Fibroblast of villous mesenchyme (primary cell): Measurements from ENCODE around the gene RSPH1. TPM values are rescaled to one million over a fixed set of nuclear protein-coding genes. Genes with fewer than 3 reads are reported as not detected.

ENCODE experiments used
- DNase-seq: peaks from one replicate; pipeline ENCODE4 v3.0.0-alpha.2; 2010; ENCODE audit warnings: low read depth
- H3K4me3 ChIP-seq: 2 replicates; pipeline ENCODE4 v1.5.1; 2011; ENCODE audit warnings: low read depth, mild to moderate bottlenecking, low read length
- total RNA-seq: library from RNA; depleted of rRNA; stranded (reverse); fragments of >200 nt; gene quantifications from 2 replicates; pipeline ENCODE4 v1.2.3, GENCODE V29; 2012
- TF ChIP-seq, protein P1 (sequence below): IDR thresholded peaks from 2 replicates; pipeline ENCODE4 v1.5.1; 2012; ENCODE audit warnings: low read depth, mild to moderate bottlenecking, low read length; ENCODE audit not compliant: insufficient read depth

The RSPH1 gene
- total RNA-seq, 1 donor, result not detected

DNA sequence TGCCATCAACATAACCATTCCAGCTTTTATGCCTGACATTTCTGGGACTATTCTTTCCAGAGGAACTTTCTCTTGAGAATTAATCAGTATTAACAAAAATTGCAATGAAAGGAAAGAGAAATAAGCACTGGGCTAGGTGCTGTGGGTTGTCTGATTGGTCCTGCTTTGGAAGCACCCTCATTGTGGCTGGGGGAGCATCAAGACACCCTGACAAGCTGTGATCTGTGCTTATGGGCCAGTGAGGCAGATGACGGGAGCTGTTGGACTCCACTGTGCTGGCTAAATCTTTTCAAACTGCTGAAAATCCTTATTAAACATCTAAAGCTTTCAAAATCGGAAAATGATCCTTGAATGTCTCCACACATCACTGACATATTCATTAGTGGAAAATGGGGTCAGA is 72.3 kb downstream of the RSPH1 start:
- no peak overlapping the region for H3K4me3 ChIP-seq
- no peak for DNase-seq
- TF ChIP-seq, protein P1, sequence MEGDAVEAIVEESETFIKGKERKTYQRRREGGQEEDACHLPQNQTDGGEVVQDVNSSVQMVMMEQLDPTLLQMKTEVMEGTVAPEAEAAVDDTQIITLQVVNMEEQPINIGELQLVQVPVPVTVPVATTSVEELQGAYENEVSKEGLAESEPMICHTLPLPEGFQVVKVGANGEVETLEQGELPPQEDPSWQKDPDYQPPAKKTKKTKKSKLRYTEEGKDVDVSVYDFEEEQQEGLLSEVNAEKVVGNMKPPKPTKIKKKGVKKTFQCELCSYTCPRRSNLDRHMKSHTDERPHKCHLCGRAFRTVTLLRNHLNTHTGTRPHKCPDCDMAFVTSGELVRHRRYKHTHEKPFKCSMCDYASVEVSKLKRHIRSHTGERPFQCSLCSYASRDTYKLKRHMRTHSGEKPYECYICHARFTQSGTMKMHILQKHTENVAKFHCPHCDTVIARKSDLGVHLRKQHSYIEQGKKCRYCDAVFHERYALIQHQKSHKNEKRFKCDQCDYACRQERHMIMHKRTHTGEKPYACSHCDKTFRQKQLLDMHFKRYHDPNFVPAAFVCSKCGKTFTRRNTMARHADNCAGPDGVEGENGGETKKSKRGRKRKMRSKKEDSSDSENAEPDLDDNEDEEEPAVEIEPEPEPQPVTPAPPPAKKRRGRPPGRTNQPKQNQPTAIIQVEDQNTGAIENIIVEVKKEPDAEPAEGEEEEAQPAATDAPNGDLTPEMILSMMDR, result no peak

DNA sequence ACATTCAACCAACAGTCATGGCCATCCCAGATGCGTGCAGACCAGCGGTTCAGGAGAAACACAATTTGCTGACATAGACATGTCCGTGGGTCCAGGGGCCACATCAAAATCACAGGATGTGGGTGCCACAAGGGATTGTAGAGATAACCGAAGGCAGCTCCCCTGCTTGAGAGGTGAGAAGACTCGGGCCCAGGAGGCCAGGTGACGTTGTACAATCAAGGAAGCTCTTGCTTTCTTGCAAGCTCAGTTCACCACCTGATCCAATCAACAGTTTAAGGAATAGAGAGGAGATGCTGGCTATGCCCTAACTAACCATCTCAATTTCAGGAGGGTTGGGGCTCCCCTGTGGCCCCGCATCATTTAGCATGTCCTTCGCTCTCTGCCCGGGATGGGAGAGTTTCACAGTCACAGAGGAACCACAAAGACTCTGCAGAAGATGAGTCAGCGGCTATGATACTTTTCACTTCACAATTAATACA is 72.8 kb downstream of the RSPH1 start:
- DNase-seq, result no peak
- TF ChIP-seq, protein P1, result no peak
- H3K4me3 ChIP-seq, result no peak overlapping the region

Other genes with a start within 250 kb of the RSPH1 start
- gene TFF3, start 180.8 kb downstream of the RSPH1 start, total RNA-seq, result not detected in 2 replicates
- gene TFF2, start 145.2 kb downstream of the RSPH1 start, total RNA-seq, result not detected in 2 replicates
- gene TFF1, start 129.7 kb downstream of the RSPH1 start, total RNA-seq, result not detected in 2 replicates
- gene TMPRSS3, start 100.2 kb downstream of the RSPH1 start, total RNA-seq, result not detected in 2 replicates
- not detected in 2 replicates for gene UBASH3A, start 92.3 kb downstream of the RSPH1 start, total RNA-seq
- gene SLC37A1, start 17.6 kb upstream of the RSPH1 start, total RNA-seq, result 0.97 and 1.7 TPM in 2 replicates
- gene PDE9A, start 157.4 kb upstream of the RSPH1 start, total RNA-seq, result 3.9 and 9.5 TPM in 2 replicates